Sigmoid colon (tissue), 7 donors: ENCODE measurements around the gene CYTH1. TPM values are rescaled to one million over a fixed set of nuclear protein-coding genes. Genes with fewer than 3 reads are reported as not detected.

Experiments
- DNase-seq: peaks from one replicate; pipeline ENCODE4 v3.0.0-alpha.2; 2019
- H3K27ac ChIP-seq, 4 donors: fragments of 200-600 bp; sonication (generic); one replicate each; pipeline ENCODE4 v1.5.1; 2016 to 2019; ENCODE audit warnings: mild to moderate bottlenecking in 1 of 4
- H3K27me3 ChIP-seq, 3 donors: fragments of 200-600 bp; sonication (generic); one replicate each; pipeline ENCODE4 v1.5.1; 2019; ENCODE audit warnings: mild to moderate bottlenecking in 1 of 3
- H3K36me3 ChIP-seq, 4 donors: fragments of 200-600 bp; sonication (generic); one replicate each; pipeline ENCODE4 v1.5.1; 2016 to 2019
- H3K4me1 ChIP-seq, 4 donors: fragments of 200-600 bp; sonication (generic); one replicate each; pipeline ENCODE4 v1.5.1; 2017 to 2019
- H3K4me3 ChIP-seq, 4 donors: fragments of 200-600 bp; sonication (generic); one replicate each; pipeline ENCODE4 v1.5.1; 2017 to 2019; ENCODE audit warnings: mild to moderate bottlenecking in 2 of 4, moderate library complexity in 1 of 4
- H3K9me3 ChIP-seq, 4 donors: fragments of 200-600 bp in 3 of 4; sonication (generic) in 3 of 4; one replicate each; pipeline versions ENCODE4 v1.5.1 to v1.6.1; 2013 to 2019
- EP300 ChIP-seq, 4 donors: sonication (generic); formaldehyde crosslinking; IDR thresholded peaks; one replicate each; pipeline ENCODE4 v1.6.1; 2017; ENCODE audit warnings: antibody characterized with exemption in 4 of 4
- POLR2A ChIP-seq, 2 donors: fragments of 450-650 bp; IDR thresholded peaks; one replicate each; pipeline ENCODE4 v1.6.1; 2016; ENCODE audit warnings: antibody characterized with exemption in 2 of 2, mild to moderate bottlenecking in 2 of 2, moderate library complexity in 2 of 2
- POLR2AphosphoS5 ChIP-seq, 4 donors: sonication (generic); formaldehyde crosslinking; IDR thresholded peaks; one replicate each; pipeline ENCODE4 v1.6.1; 2017; ENCODE audit warnings: antibody characterized with exemption in 4 of 4
- WGBS, 2 donors: extraction: QIAGEN DNeasy Blood & Tissue Kit; methylation state at CpG; one replicate each; pipeline ENCODE4 v1.1.7; 2013; 5-methylcytosine and 5-hydroxymethylcytosine counted together
- intact Hi-C: fragments of 100-400 bp; cut with DNase I; formaldehyde crosslinking; loops from one replicate; pipeline ENCODE4 v1.15.1; 2023
- polyA plus RNA-seq, 3 donors: library from polyadenylated mRNA; stranded (reverse); fragments of 200-250 nt; gene quantifications; one replicate each; pipeline ENCODE4 v1.2.3, GENCODE V29; 2013
- total RNA-seq, 4 donors: library from RNA; depleted of rRNA; stranded (reverse); fragments of >200 nt; gene quantifications; one replicate each; pipeline ENCODE4 v1.1.0, GENCODE V29; 2016
- TF ChIP-seq, protein P1 (sequence below), 4 experiments: fragments of 450-650 bp in 3 of 4; fragments of 200-600 bp in 1 of 4; IDR thresholded peaks; one replicate each; pipeline ENCODE4 v1.5.1; 2016 to 2019; ENCODE audit warnings: antibody characterized with exemption in 4 of 4, mild to moderate bottlenecking in 3 of 4, moderate library complexity in 2 of 4
- donor health status: healthy with polysubstance abuse.
- donor health status: Bipolar disorder and iron deficiency.
- donor health status: healthy.

The CYTH1 gene
- total and polyA plus RNA-seq, 7 donors: 26.7 to 83.8 (median 38.5) TPM

DNA sequence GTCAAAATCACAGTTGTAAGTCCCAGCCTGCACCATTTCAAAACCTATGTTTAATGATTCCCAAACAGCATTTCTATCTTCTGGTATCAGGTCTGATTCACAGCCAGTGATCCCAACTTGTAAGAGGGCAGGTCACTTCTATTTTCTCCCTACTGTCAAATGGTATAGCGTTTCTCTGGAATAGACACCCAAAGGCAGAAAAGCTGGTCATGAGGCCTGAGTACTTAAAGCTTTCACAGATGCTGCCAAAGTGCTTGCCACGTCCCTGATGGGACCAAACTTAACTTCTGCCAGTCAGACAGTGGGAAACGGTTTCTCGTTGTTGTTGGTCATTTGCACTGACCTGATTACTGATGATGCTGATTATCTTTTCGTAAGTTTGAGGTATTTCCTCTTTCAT, 43.4 kb downstream of the CYTH1 start:
- TF ChIP-seq EP300 (IDR thresholded peaks at IDR 0.05): no peak
- no peak for TF ChIP-seq POLR2AphosphoS5 (IDR thresholded peaks at IDR 0.05)
- TF ChIP-seq POLR2A (IDR thresholded peaks at IDR 0.05): no peak
- TF ChIP-seq, protein P1, sequence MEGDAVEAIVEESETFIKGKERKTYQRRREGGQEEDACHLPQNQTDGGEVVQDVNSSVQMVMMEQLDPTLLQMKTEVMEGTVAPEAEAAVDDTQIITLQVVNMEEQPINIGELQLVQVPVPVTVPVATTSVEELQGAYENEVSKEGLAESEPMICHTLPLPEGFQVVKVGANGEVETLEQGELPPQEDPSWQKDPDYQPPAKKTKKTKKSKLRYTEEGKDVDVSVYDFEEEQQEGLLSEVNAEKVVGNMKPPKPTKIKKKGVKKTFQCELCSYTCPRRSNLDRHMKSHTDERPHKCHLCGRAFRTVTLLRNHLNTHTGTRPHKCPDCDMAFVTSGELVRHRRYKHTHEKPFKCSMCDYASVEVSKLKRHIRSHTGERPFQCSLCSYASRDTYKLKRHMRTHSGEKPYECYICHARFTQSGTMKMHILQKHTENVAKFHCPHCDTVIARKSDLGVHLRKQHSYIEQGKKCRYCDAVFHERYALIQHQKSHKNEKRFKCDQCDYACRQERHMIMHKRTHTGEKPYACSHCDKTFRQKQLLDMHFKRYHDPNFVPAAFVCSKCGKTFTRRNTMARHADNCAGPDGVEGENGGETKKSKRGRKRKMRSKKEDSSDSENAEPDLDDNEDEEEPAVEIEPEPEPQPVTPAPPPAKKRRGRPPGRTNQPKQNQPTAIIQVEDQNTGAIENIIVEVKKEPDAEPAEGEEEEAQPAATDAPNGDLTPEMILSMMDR (IDR thresholded peaks at IDR 0.05): no peak

DNA sequence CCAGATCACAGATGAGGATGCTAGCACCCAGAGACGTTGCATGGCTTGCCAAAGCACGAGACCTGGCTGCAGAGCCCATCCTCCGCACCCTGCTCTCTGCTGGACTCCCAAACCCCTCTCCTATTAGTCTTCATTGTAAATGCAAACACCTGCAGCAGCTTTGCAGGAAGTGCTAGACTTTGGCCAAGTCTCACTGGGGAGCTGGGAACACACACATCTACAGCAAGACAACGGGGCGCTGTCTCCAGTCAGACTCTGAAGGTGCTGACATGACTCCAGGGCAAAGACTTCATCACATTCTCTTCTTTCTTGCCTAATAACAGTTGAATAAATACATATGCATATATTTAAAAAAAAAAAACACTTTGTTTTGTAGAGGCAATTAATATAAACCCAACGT, 43.8 kb downstream of the CYTH1 start:
- intact Hi-C loops: no loop called here
- no peak for DNase-seq
- Histone ChIP-seq H3K27ac (no peak overlapping the region), H3K9me3 (no peaks in the 10 kb centered on the region), H3K4me1 (peaks cover 0 to 35% (median 24%) of the 10 kb centered on the region in 4 donors), H3K4me3 (no peak overlapping the region), H3K27me3 (no peaks in the 10 kb centered on the region), H3K36me3 (no peaks in the 10 kb centered on the region)
- WGBS, 2 donors: 53 to 79% methylated on average over 6 of the region's 6 CpGs
- no peak for TF ChIP-seq EP300 (IDR thresholded peaks at IDR 0.05)
- TF ChIP-seq POLR2AphosphoS5 (IDR thresholded peaks at IDR 0.05): no peak
- TF ChIP-seq, protein P1 (IDR thresholded peaks at IDR 0.05): no peak
- TF ChIP-seq POLR2A (IDR thresholded peaks at IDR 0.05): no peak

More for the DNA sequence above, 43.4 kb downstream of the CYTH1 start:
- intact Hi-C loops: no loop called here
- Histone ChIP-seq H3K36me3 (no peaks in the 10 kb centered on the region), H3K27me3 (no peaks in the 10 kb centered on the region), H3K4me1 (peaks cover 0 to 31% (median 20%) of the 10 kb centered on the region in 4 donors), H3K4me3 (no peak overlapping the region), H3K9me3 (no peaks in the 10 kb centered on the region), H3K27ac (no peak overlapping the region)
- WGBS, 2 donors: 80 to 91% methylated on average over 5 of the region's 5 CpGs
- DNase-seq: no peak

GRCh38 chr17:78737332-78737731, 44.7 kb downstream of the CYTH1 start:
- no peak for DNase-seq
- H3K27ac ChIP-seq: peak overlapping the region in 2 of 4 donors; percentile 65 to 71
- WGBS, 2 donors: 10 to 32% methylated on average over 2 of the region's 2 CpGs
- H3K27me3 ChIP-seq: no peaks in the 10 kb centered on the region
- no peaks in the 10 kb centered on the region for H3K9me3 ChIP-seq
- TF ChIP-seq EP300 (IDR thresholded peaks at IDR 0.05) (no peak), POLR2AphosphoS5 (IDR thresholded peaks at IDR 0.05) (peak in 1 of 4 donors; percentile 38), POLR2A (IDR thresholded peaks at IDR 0.05) (no peak)
- TF ChIP-seq, protein P1 (IDR thresholded peaks at IDR 0.05): no peak
- peaks cover 0 to 39% (median 30%) of the 10 kb centered on the region in 4 donors for H3K4me1 ChIP-seq
- intact Hi-C loops: no loop called here
- H3K4me3 ChIP-seq: no peak overlapping the region
- no peaks in the 10 kb centered on the region for H3K36me3 ChIP-seq

DNA sequence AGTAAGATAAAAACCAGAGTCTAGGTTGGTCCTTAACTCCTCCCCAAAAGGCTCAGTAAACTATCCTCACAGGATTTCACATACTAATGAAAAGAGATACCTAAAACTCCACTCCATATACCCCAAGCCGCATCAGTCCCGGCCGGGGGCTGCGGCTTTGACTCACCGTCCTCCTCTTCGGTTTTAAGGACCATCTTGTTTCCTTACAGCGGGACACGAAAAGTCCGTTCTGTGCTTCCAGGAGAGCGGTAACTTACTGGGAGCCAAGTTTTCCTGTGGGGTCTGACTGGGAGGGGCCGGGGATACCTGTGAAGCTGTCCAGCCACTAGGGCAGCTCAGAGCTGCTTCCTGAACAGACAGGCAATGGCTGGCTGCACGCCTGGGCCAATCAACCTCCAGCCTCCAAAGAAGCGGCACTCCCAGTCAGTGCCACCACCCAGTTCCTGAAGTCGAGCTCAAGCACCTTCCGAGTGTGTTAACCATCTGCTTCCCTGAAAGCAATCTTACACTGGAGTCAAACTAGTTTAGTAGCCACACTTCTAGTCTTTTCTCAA, 45.5 kb downstream of the CYTH1 start:
- H3K9me3 ChIP-seq: no peaks in the 10 kb centered on the region
- intact Hi-C loops: no loop called here
- WGBS, 2 donors: 7 to 15% methylated on average over 15 of the region's 15 CpGs
- TF ChIP-seq EP300 (IDR thresholded peaks at IDR 0.05) (no peak), POLR2A (IDR thresholded peaks at IDR 0.05) (peak in 1 of 2 donors; percentile 58), POLR2AphosphoS5 (IDR thresholded peaks at IDR 0.05) (peak in 3 of 4 donors; percentile 43 to 53 (median 46))
- TF ChIP-seq, protein P1 (IDR thresholded peaks at IDR 0.05): no peak
- peak; percentile 80 for DNase-seq
- peak overlapping the region; percentile 65 to 72 (median 69) for H3K27ac ChIP-seq
- H3K36me3 ChIP-seq: no peaks in the 10 kb centered on the region
- no peaks in the 10 kb centered on the region for H3K27me3 ChIP-seq
- H3K4me3 ChIP-seq: peak overlapping the region; percentile 37 to 52 (median 46)
- H3K4me1 ChIP-seq: peaks cover 0 to 39% (median 32%) of the 10 kb centered on the region in 4 donors
